Mesothelial cell of epicardium (in vitro differentiated cells): ENCODE measurements around the gene CHP1. TPM values are rescaled to one million over a fixed set of nuclear protein-coding genes. Genes with fewer than 3 reads are reported as not detected.
"Not testable (repeated sequence)": the region's sequence is repeated elsewhere in the genome, so short reads cannot be mapped to it uniquely, and the experiment has no call there.

Experiments
- DNase-seq, 2 experiments: peaks; one replicate each; pipeline ENCODE4 v3.0.0; 2021; ENCODE audit warnings: low spot score in 2 of 2; ENCODE audit not compliant: unreplicated experiment in 2 of 2
- H3K27ac Mint-ChIP-seq: 2 replicates; pipeline ENCODE4 v1.8.0; 2021; ENCODE audit warnings: mixed read lengths
- H3K27me3 Mint-ChIP-seq: 2 replicates; pipeline ENCODE4 v1.8.0; 2021; ENCODE audit warnings: low read depth, mixed read lengths
- H3K36me3 Mint-ChIP-seq: 2 replicates; pipeline ENCODE4 v1.8.0; 2021; ENCODE audit warnings: mixed read lengths
- H3K4me1 Mint-ChIP-seq: 2 replicates; pipeline ENCODE4 v1.8.0; 2021; ENCODE audit warnings: mixed read lengths
- H3K4me3 Mint-ChIP-seq: 2 replicates; pipeline ENCODE4 v1.8.0; 2021; ENCODE audit warnings: mild to moderate bottlenecking, moderate library complexity, mixed read lengths
- H3K9me3 Mint-ChIP-seq: 2 replicates; pipeline ENCODE4 v1.8.0; 2021; ENCODE audit warnings: mixed read lengths
- total RNA-seq: library from RNA; stranded (reverse); gene quantifications from 3 replicates; pipeline ENCODE4 v1.2.1, GENCODE V29; 2021
- TF ChIP-seq, protein P1 (sequence below): fragments of 200-600 bp; sonication (generic); IDR thresholded peaks from one replicate; pipeline ENCODE4 v1.5.0; 2021; ENCODE audit warnings: antibody characterized with exemption; ENCODE audit not compliant: unreplicated experiment

The CHP1 gene
- total RNA-seq, 1 donor from 2014 or later: 51.8 TPM

DNA sequence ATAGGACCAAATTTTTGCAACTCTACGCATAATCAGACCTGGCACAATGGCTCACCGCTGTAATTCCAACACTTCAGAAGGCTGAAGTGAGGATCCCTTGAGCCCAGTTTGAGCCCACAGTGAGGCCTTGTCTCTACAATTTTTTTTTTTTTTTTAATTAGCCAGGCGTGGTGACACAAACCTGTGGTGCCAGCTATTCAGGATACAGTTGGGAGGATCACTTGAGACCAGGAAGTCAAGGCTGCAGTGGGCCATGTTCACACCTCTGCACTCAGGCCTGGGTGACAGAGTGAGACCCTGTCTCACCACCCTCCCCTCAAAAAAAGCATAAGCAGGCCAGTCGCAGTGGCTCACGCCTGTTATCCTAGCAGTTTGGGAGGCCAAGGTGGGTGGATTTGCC is 76.6 kb downstream of the CHP1 start:
- DNase-seq: no peak
- peaks cover under 1% of the 10 kb centered on the region for H3K36me3 Mint-ChIP-seq
- TF ChIP-seq, protein P1, sequence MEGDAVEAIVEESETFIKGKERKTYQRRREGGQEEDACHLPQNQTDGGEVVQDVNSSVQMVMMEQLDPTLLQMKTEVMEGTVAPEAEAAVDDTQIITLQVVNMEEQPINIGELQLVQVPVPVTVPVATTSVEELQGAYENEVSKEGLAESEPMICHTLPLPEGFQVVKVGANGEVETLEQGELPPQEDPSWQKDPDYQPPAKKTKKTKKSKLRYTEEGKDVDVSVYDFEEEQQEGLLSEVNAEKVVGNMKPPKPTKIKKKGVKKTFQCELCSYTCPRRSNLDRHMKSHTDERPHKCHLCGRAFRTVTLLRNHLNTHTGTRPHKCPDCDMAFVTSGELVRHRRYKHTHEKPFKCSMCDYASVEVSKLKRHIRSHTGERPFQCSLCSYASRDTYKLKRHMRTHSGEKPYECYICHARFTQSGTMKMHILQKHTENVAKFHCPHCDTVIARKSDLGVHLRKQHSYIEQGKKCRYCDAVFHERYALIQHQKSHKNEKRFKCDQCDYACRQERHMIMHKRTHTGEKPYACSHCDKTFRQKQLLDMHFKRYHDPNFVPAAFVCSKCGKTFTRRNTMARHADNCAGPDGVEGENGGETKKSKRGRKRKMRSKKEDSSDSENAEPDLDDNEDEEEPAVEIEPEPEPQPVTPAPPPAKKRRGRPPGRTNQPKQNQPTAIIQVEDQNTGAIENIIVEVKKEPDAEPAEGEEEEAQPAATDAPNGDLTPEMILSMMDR: no peak
- H3K4me3 Mint-ChIP-seq: no peak overlapping the region
- H3K27ac Mint-ChIP-seq: no peak overlapping the region
- H3K27me3 Mint-ChIP-seq: no peaks in the 10 kb centered on the region
- no peaks in the 10 kb centered on the region for H3K9me3 Mint-ChIP-seq
- no peaks in the 10 kb centered on the region for H3K4me1 Mint-ChIP-seq

DNA sequence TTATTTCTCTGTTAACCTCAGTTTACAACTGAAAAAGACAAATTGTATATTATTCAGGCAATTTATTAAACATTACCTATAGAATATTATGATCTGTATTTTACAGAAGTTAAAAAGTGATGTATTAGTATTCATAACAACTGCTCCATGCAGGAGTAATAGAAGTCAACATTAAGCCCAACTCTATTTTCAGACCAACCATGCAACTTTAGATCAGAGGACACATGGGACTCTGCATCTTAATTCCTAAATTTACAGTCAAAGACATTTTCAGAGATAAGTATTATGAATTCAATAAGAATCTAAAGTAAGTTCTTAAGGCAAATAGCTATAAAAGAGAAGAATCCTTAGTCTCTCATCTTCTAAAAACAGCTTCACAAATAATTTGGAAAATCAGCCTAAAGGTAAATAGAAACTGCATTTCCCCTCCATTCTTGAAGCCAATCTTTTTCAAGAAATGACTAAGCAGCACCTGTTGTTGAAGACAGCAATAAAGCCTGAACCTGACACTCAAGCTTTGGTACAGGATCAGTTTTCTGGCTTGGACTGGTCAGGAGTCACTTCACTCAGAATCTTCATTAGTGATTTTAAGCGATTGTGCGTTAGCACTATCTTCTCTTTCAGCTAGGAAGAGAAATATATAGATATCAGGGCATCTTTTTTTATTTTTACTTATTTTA is 78.3 kb downstream of the CHP1 start:
- no peak for DNase-seq
- no peaks in the 10 kb centered on the region for H3K27me3 Mint-ChIP-seq
- H3K4me1 Mint-ChIP-seq: no peaks in the 10 kb centered on the region
- H3K27ac Mint-ChIP-seq: no peak overlapping the region
- no peak overlapping the region for H3K4me3 Mint-ChIP-seq
- H3K36me3 Mint-ChIP-seq: peaks cover 7% of the 10 kb centered on the region
- H3K9me3 Mint-ChIP-seq: no peaks in the 10 kb centered on the region
- TF ChIP-seq, protein P1: no peak

DNA sequence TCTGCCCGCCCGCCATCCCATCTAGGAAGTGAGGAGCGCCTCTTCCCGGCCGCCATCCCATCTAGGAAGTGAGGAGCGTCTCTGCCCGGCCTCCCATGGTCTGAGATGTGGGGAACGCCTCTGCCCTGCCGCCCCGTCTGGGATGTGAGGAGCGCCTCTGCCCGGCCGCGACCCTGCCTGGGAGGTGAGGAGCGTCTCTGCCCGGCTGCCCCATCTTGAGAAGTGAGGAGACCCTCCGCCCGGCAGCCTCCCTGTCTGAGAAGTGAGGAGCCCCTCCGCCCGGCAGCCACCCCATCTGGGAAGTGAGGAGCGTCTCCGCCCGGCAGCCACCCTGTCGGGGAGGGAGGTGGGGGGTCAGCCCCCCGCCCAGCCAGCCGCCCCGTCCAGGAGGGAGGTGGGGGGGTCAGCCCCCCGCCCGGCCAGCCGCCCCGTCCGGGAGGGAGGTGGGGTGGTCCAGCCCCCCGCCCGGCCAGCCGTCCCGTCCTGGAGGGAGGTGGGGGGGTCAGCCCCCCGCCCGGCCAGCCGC is 89.8 kb downstream of the CHP1 start:
- not testable (repeated sequence) for H3K4me3 Mint-ChIP-seq, H3K9me3 Mint-ChIP-seq, H3K27me3 Mint-ChIP-seq, H3K4me1 Mint-ChIP-seq, H3K27ac Mint-ChIP-seq, DNase-seq
- H3K36me3 Mint-ChIP-seq: peaks cover 18% of the 10 kb centered on the region

DNA sequence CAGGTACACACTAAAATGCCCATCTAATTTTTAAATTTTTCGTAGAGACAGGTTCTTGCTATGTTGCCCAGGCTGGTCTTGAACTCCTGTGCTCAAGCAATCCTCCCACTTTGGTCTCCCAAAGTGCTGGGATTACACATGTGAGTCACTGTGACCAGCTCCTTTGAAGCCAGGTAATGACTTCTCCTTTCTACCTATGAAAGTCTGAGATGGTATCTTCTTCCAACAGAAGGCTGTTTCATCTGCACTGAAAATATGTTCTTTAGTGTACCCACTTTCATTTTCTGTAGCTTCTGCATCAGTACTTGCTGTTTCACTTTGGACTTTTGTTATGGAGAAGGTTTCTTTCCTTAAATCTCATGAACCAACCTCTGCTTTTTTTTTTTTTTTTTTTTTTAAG is 92.5 kb downstream of the CHP1 start:
- Mint-ChIP-seq H3K4me3 (no peak overlapping the region), H3K27me3 (no peaks in the 10 kb centered on the region), H3K4me1 (no peaks in the 10 kb centered on the region), H3K36me3 (peaks cover 16% of the 10 kb centered on the region), H3K9me3 (no peaks in the 10 kb centered on the region), H3K27ac (no peak overlapping the region)
- DNase-seq: no peak
- TF ChIP-seq, protein P1: no peak

DNA sequence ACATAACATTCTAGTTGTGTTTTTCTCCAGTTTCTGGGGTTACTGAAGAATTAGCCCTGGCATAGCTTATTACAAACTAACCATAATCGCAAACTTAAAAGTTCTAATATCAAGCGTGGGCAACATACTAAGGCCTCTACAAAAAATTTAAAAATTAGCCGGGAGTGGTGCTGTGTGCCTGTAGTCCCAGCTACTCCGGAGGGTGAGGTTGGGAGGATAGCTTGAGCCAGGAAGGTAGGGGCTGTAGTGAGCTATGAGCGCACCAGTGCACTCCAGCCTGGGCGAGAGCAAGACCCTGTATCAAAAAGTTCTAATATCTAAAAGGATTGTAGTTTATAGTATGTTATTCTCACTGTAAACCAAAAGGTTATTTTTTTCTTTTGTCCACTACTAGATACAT is 100.2 kb downstream of the CHP1 start:
- peak overlapping the region; percentile 93 for H3K27ac Mint-ChIP-seq
- no peak for DNase-seq
- no peaks in the 10 kb centered on the region for H3K27me3 Mint-ChIP-seq
- no peaks in the 10 kb centered on the region for H3K9me3 Mint-ChIP-seq
- peak overlapping the region; percentile 100 for H3K4me3 Mint-ChIP-seq
- TF ChIP-seq, protein P1: no peak
- H3K36me3 Mint-ChIP-seq: peaks cover 5% of the 10 kb centered on the region
- peaks cover 28% of the 10 kb centered on the region for H3K4me1 Mint-ChIP-seq

Other genes with a start within 250 kb of the CHP1 start
- gene INO80, start 115.0 kb upstream of the CHP1 start, total RNA-seq: 22.4 to 24.6 TPM (median 23.7 TPM) in 3 replicates
- not detected in 3 replicates for gene EXD1, start 511 bp upstream of the CHP1 start, total RNA-seq
- gene OIP5, start 101.3 kb downstream of the CHP1 start, total RNA-seq: 5.3 to 5.9 TPM (median 5.6 TPM) in 3 replicates
- 45.4 to 52.5 TPM (median 46.1 TPM) in 3 replicates for gene NUSAP1, start 101.6 kb downstream of the CHP1 start, total RNA-seq
- 13.3 to 14.1 TPM (median 13.4 TPM) in 3 replicates for gene NDUFAF1, start 171.2 kb downstream of the CHP1 start, total RNA-seq
- 58.1 to 66.9 TPM (median 63.5 TPM) in 3 replicates for gene RTF1, start 185.8 kb downstream of the CHP1 start, total RNA-seq